H9 (cell line): ENCODE results near the gene KAT6B. TPM values are rescaled to one million over a fixed set of nuclear protein-coding genes. Genes with fewer than 3 reads are reported as not detected.

Source experiments
- DNase-seq: peaks from one replicate; pipeline ENCODE4 v3.0.0-alpha.2; 2017
- H2AFZ ChIP-seq: one replicate; pipeline ENCODE4 v1.6.1; 2013; ENCODE audit warnings: mild to moderate bottlenecking, low read length, control low read depth, moderate library complexity
- H2AK5ac ChIP-seq: 2 replicates; pipeline ENCODE4 v1.6.1; 2013; ENCODE audit warnings: low read length, control low read depth, mixed read lengths; ENCODE audit not compliant: insufficient read length
- H2BK120ac ChIP-seq: one replicate; pipeline ENCODE4 v1.6.1; 2013; ENCODE audit warnings: low read depth, mild to moderate bottlenecking, low read length, control low read depth, inconsistent platforms; ENCODE audit not compliant: poor library complexity, severe bottlenecking
- H2BK12ac ChIP-seq: 2 replicates; pipeline ENCODE4 v1.6.1; 2013; ENCODE audit warnings: low read length, control low read depth, mixed read lengths, low read depth; ENCODE audit not compliant: insufficient read length
- H2BK15ac ChIP-seq: 2 replicates; pipeline ENCODE4 v1.6.1; 2013; ENCODE audit warnings: low read depth, low read length, control low read depth
- H2BK20ac ChIP-seq: one replicate; pipeline ENCODE4 v1.6.1; 2013; ENCODE audit warnings: low read depth, mild to moderate bottlenecking, low read length, control low read depth, inconsistent platforms; ENCODE audit not compliant: poor library complexity, severe bottlenecking
- H2BK5ac ChIP-seq: 2 replicates; pipeline ENCODE4 v1.6.1; 2013; ENCODE audit warnings: low read length, control low read depth, mixed read lengths; ENCODE audit not compliant: insufficient read length
- H3K14ac ChIP-seq: 2 replicates; pipeline ENCODE4 v1.6.1; 2013; ENCODE audit warnings: low read length, control low read depth; ENCODE audit not compliant: insufficient read depth
- H3K18ac ChIP-seq: 2 replicates; pipeline ENCODE4 v1.6.1; 2013; ENCODE audit warnings: low read depth, mild to moderate bottlenecking, mixed read lengths, low read length, control low read depth; ENCODE audit not compliant: insufficient read length
- H3K23ac ChIP-seq: 2 replicates; pipeline ENCODE4 v1.6.1; 2013; ENCODE audit warnings: low read length, control low read depth, mixed read lengths, low read depth; ENCODE audit not compliant: insufficient read length
- H3K23me2 ChIP-seq: 2 replicates; pipeline ENCODE4 v1.6.1; 2013; ENCODE audit warnings: low read depth, mild to moderate bottlenecking, mixed read lengths, low read length, control low read depth; ENCODE audit not compliant: insufficient read length, poor library complexity, severe bottlenecking
- H3K27ac ChIP-seq: 2 replicates; pipeline ENCODE4 v1.5.1; 2013; ENCODE audit warnings: low read length, control low read depth, mixed read lengths, low read depth; ENCODE audit not compliant: insufficient read length
- H3K27me3 ChIP-seq: 2 replicates; pipeline ENCODE4 v1.6.1; 2013; ENCODE audit warnings: low read length, control low read depth, inconsistent platforms; ENCODE audit not compliant: insufficient read depth
- H3K4ac ChIP-seq: 2 replicates; pipeline ENCODE4 v1.6.1; 2013; ENCODE audit warnings: low read depth, mild to moderate bottlenecking, control low read depth, inconsistent platforms, low read length, moderate library complexity
- H3K4me1 ChIP-seq: 2 replicates; pipeline ENCODE4 v1.6.1; 2013; ENCODE audit warnings: low read length, control low read depth, inconsistent platforms; ENCODE audit not compliant: insufficient read depth
- H3K4me2 ChIP-seq: 2 replicates; pipeline ENCODE4 v1.6.1; 2013; ENCODE audit warnings: low read length, control low read depth, mixed read lengths; ENCODE audit not compliant: insufficient read length, insufficient read depth
- H3K56ac ChIP-seq: 2 replicates; pipeline ENCODE4 v1.6.1; 2013; ENCODE audit warnings: low read depth, mild to moderate bottlenecking, mixed read lengths, low read length, control low read depth; ENCODE audit not compliant: insufficient read length
- H3K79me1 ChIP-seq: 2 replicates; pipeline ENCODE4 v1.6.1; 2013; ENCODE audit warnings: low read depth, mild to moderate bottlenecking, moderate library complexity, low read length, control low read depth, inconsistent platforms; ENCODE audit not compliant: insufficient read depth, poor library complexity, severe bottlenecking
- H3K79me2 ChIP-seq: 2 replicates; pipeline ENCODE4 v1.6.1; 2013; ENCODE audit warnings: low read length, control low read depth, inconsistent platforms; ENCODE audit not compliant: insufficient read depth
- H3K9ac ChIP-seq: 2 replicates; pipeline ENCODE4 v1.6.1; 2013; ENCODE audit warnings: low read length, control low read depth, mixed read lengths; ENCODE audit not compliant: insufficient read length; ENCODE audit errors: extremely low read depth
- H3K9me3 ChIP-seq: one replicate; pipeline ENCODE4 v1.6.1; 2013; ENCODE audit warnings: low read depth, low read length, inconsistent platforms; ENCODE audit not compliant: control insufficient read depth
- H3T11ph ChIP-seq: one replicate; pipeline ENCODE4 v1.6.1; 2013; ENCODE audit warnings: mild to moderate bottlenecking, low read length, control low read depth, inconsistent platforms
- H4K20me1 ChIP-seq: one replicate; pipeline ENCODE4 v1.6.1; 2013; ENCODE audit not compliant: control insufficient read depth, insufficient read length, insufficient read depth
- H4K5ac ChIP-seq: 2 replicates; pipeline ENCODE4 v1.6.1; 2013; ENCODE audit warnings: low read depth, mild to moderate bottlenecking, mixed read lengths, low read length, control low read depth; ENCODE audit not compliant: insufficient read length
- H4K8ac ChIP-seq: replicated peaks from 2 replicates; pipeline ENCODE4 v1.6.1; 2013; ENCODE audit warnings: low read length, control low read depth, mixed read lengths, low read depth; ENCODE audit not compliant: insufficient read length
- H4K91ac ChIP-seq: 2 replicates; pipeline ENCODE4 v1.6.1; 2013; ENCODE audit warnings: low read depth, mild to moderate bottlenecking, moderate library complexity, mixed read lengths, low read length, control low read depth; ENCODE audit not compliant: insufficient read length
- H3K27ac Mint-ChIP-seq, 3 experiments: 2 replicates in 2 of 3; 3 replicates in 1 of 3; pipeline ENCODE4 v1.8.0; 2020 to 2021; ENCODE audit warnings: mixed read lengths in 3 of 3, mild to moderate bottlenecking in 1 of 3, moderate library complexity in 1 of 3
- H3K27me3 Mint-ChIP-seq: 2 replicates; pipeline ENCODE4 v1.8.0; 2021; ENCODE audit warnings: low read depth, mild to moderate bottlenecking, moderate library complexity, mixed read lengths
- H3K36me3 Mint-ChIP-seq, 3 experiments: 2 replicates in 2 of 3; 3 replicates in 1 of 3; pipeline ENCODE4 v1.8.0; 2020 to 2021; ENCODE audit warnings: low read depth in 3 of 3, mixed read lengths in 3 of 3; ENCODE audit not compliant: insufficient read depth in 1 of 3
- H3K4me1 Mint-ChIP-seq, 2 experiments: 2 replicates each; pipeline ENCODE4 v1.8.0; 2020; ENCODE audit warnings: mixed read lengths in 2 of 2
- H3K4me3 Mint-ChIP-seq, 2 experiments: 2 replicates in 1 of 2; 3 replicates in 1 of 2; pipeline ENCODE4 v1.8.0; 2020 to 2021; ENCODE audit warnings: mild to moderate bottlenecking in 2 of 2, mixed read lengths in 2 of 2, moderate library complexity in 1 of 2
- H3K9me3 Mint-ChIP-seq, 2 experiments: 2 replicates in 1 of 2; 3 replicates in 1 of 2; pipeline ENCODE4 v1.8.0; 2020; ENCODE audit warnings: mild to moderate bottlenecking in 2 of 2, mixed read lengths in 2 of 2, moderate library complexity in 1 of 2
- CTCF ChIP-seq: fragments of 200-600 bp; sonication (generic); conservative IDR thresholded peaks from 3 replicates; pipeline ENCODE4 v1.8.0; 2021; ENCODE audit warnings: antibody characterized with exemption, mild to moderate bottlenecking
- WGBS: extraction: QIAGEN DNeasy Blood & Tissue Kit; methylation state at CpG from one replicate; pipeline ENCODE4 v1.1.7; 2013; ENCODE audit warnings: missing lambda C conversion rate, low lambda C conversion rate, mixed read lengths; ENCODE audit not compliant: insufficient read length; ENCODE audit errors: extremely low coverage; 5-methylcytosine and 5-hydroxymethylcytosine counted together
- total RNA-seq: library from RNA; stranded (reverse); gene quantifications from 2 replicates; pipeline ENCODE4 v1.2.1, GENCODE V29; 2021

The KAT6B gene
- total RNA-seq, 1 experiment from 2014 or later, result 34.2 TPM

- Histone ChIP-seq H2BK12ac (no peak overlapping the region), H3K23ac (no peak overlapping the region), H3K9me3 (no peaks in the 10 kb centered on the region), H3T11ph (no peak overlapping the region), H3K27me3 (no peaks in the 10 kb centered on the region), H2BK15ac (no peak overlapping the region), H4K8ac (no peak overlapping the region), H3K14ac (no peak overlapping the region), H4K5ac (no peak overlapping the region), H2BK20ac (no peak overlapping the region), H3K4me1 (no peaks in the 10 kb centered on the region), H3K4ac (no peak overlapping the region), H3K9ac (no peak overlapping the region), H2AFZ (no peak overlapping the region), H3K56ac (no peak overlapping the region), H4K91ac (no peak overlapping the region), H2BK5ac (no peak overlapping the region), H2BK120ac (no peak overlapping the region), H3K23me2 (no peaks in the 10 kb centered on the region), H3K27ac (no peak overlapping the region), H2AK5ac (no peak overlapping the region), H4K20me1 (no peaks in the 10 kb centered on the region), H3K4me2 (no peak overlapping the region), H3K79me1 (no peaks in the 10 kb centered on the region), H3K79me2 (no peaks in the 10 kb centered on the region), H3K18ac (no peak overlapping the region)
- WGBS, result 100% methylated on average over 1 of the region's 4 CpGs
- no peak overlapping the region for H3K27ac Mint-ChIP-seq
- H3K9me3 Mint-ChIP-seq, result no peaks in the 10 kb centered on the region
- H3K4me3 Mint-ChIP-seq, result no peak overlapping the region
- H3K27me3 Mint-ChIP-seq, result no peaks in the 10 kb centered on the region
- no peak for TF ChIP-seq CTCF
- peaks cover 5 to 10% (median 8%) of the 10 kb centered on the region in 3 experiments; a peak in 5 of 7 replicates for H3K36me3 Mint-ChIP-seq
- DNase-seq, result no peak
- no peaks in the 10 kb centered on the region for H3K4me1 Mint-ChIP-seq
Measured at GRCh38 chr10:74997163-74997562, 170.8 kb downstream of the KAT6B start.
